ENCODE data around the gene SLC35C1.

The SLC35C1 gene

DNA sequence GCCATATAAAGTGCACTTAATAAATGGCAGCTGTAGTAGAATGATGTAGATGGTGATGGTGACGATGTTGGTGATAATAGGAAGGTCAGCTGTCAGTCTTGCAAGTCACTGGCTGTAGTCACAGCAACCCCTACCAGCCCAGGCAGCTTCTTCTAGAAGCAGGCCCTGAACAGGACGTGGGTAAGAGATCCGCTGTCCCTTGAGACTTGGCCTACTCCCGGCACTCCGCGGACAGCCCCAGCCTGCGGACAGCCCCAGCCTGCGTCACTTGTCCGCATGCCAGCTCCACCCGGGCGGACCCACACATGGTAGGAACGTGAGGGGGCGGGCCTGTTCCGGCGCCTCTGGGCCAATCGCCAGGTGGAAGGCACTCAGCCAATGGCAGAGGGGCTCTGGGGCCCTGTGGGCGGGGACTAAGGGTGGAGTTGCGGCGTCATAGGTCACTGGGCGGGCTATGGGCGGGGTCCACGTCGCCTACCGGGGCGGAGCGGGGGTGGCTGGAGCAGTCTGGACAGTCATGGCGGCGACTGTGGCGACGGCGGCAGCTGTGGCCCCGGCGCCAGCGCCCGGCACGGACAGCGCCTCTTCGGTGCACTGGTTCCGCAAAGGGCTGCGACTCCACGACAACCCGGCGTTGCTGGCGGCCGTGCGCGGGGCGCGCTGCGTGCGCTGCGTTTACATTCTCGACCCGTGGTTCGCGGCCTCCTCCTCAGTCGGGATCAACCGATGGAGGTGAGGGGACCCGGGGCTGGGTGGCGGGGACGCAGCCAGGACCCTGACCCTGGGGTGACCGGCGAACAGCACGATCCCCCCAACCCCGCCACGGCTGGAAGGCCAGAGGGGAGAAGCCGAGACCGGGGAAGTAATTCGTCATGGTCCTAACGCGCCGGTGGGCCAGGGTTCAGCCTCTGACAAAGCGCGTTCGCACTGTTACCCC is 42.3 kb downstream of the SLC35C1 start, which contains the start of gene CRY2:
Gene CRY2 (plus strand): TSS at position 502 of the 937 bp plus-strand sequence. CDS start 16 bp downstream, at position 518.
- DNase-seq = peak; percentile 99 to 100

DNA sequence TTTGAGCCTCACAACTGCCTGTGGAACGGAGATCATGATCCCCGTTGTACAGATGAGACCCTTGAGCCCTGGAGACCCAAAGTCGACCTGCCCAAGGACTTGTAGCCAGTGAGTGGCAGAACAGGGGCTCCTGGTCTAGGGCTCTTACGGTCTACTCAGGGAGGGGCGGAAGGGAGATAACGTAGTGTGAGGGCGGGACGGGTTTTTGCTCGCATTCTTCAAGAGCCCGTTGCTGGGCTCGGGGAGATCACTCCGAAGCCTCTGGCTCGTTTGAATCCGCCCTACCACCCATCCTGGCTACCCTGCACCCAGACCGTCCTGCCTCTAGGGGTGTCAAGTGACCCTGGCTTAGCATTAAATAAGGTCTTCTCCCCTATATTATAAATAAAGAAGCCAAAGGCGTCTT is 43.0 kb downstream of the SLC35C1 start:
- DNase-seq = peak; percentile 27 to 40

GRCh38 chr11:45848654-45849081 is 43.7 kb downstream of the SLC35C1 start:
- no peak for DNase-seq

- DNase-seq = no peak
Measured at GRCh38 chr11:45850446-45850845, 45.5 kb downstream of the SLC35C1 start.

DNA sequence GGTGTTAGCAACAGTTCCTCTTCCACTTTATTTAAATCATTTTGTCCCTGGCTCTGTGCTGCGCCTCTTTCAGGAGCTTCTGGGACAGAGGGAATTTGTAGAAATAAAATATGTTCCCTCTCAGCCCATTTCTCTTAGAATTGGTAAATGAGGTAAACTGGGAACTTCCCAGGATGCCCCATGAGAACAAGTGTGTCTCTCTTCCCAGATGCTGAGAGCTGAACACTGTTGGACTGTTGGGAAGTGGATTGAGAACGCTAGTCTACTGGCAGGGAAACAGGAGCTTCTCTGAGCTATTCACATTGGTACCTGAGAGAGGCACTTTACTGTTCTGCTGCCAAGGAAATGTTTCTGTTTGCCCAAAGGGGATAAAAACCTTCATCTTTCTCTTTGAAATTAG is 46.3 kb downstream of the SLC35C1 start:
- DNase-seq = no peak

- DNase-seq = no peak
Measured at GRCh38 chr11:45852018-45852711, 47.2 kb downstream of the SLC35C1 start.

- peak in 1 of 2 donors; percentile 8 for DNase-seq
Measured at GRCh38 chr11:45852712-45853101, 47.8 kb downstream of the SLC35C1 start.

DNA sequence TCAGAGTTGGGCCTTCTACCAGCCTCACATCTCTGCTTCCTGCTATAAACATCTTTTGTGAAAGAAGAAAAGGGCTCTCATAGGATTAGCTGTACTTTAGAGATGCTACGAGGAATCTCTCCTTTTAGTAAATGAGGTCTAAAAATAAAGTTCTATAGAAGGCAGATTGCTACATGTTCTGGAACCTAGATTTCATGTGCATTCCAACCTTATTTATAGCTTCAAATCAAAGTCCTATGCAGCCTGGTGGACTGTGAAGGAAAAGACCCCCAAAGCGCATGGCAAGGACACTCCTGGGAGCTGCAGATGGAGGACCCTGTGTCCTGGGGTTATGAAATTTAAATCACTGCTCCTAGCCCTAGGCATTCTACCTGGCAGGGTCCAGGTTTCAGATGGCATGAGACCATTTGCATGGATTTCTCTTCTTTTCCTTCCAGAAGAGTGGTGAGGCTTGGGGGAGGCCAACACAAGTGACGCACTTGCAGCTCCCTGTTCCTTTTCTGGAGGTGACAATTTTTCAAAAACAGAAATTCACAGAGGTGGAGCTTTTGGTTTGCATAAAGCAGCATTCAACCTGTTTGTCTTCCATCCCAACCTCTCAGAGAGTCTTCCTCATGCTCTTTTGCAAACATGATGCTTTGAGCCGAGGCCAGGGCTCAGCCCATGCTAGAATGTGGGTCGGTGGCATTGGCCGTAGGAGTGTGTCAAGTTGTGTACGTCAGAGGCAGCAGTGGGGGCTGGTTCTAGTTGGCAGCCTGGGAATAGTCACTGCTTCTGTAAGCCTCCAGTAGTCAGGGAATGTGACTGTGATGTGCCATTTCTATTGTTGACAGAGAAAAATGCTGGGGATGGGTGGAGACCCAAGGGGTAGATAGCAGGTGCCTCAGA is 48.6 kb downstream of the SLC35C1 start:
- no peak for DNase-seq

DNA sequence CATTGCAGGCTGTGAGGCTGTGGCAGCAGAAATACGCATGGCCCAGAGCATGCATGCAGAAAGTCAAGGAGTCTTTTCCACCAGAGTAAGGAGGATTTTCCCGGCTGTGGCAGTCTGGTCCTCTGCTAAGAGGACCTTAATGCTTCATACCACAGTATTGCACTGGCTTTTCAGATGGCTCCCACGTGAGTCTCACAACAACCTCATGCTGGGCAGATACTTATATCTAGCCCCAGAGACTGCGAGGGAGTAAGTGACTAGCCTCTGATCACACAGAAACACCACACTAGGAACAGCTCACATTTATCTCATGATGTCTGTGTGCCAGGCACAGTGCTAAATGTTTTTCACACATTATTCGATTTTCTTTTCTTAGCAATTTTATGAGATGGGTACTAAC is 50.4 kb downstream of the SLC35C1 start:
- no peak for DNase-seq

DNA sequence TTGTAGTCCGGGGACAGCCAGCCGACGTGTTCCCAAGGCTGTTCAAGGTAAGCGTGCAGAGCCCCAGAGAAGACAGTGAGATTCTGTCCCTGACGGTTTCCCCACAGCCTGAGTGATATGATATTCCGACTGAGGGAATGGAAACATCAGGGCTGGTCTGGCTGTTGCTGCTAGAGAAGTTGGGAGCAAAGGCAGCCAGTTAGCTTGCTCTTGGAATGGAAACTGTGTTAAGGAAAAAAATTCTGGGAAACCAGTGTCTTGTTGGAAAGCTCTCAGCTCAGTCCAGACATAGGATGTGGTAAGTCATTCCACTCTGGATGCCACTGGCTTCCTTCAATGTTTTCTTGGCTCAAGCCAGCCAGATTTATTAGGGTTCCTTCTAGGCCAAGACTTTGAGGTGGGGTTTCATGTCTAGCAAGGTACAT is 51.1 kb downstream of the SLC35C1 start:
- DNase-seq = no peak

DNA sequence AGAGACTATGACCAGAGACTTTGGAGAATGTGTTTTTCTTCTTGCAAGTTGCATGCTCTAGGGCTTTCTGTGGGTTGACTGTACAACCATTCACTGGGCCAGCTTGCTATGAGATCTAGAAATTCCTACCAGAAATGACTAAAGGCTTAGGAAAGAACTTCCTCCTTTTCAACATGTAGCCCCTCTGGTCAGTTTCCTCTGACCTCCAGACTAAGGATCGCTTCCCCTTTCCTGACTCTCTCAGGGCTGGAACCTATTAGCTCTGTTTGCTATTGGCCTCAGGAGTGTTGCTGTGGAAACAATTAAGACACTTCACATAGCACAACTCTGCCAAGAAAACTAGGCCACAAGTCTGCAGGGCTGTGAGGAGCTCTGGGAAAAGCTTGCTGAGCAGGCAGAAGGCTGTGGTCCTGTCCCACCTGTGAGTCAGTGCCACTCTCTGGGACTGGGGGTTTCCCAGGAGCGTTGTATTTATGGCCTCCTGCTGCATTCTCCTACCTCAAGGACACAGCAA is 53.1 kb downstream of the SLC35C1 start:
- peak; percentile 70 to 90 for DNase-seq

DNA sequence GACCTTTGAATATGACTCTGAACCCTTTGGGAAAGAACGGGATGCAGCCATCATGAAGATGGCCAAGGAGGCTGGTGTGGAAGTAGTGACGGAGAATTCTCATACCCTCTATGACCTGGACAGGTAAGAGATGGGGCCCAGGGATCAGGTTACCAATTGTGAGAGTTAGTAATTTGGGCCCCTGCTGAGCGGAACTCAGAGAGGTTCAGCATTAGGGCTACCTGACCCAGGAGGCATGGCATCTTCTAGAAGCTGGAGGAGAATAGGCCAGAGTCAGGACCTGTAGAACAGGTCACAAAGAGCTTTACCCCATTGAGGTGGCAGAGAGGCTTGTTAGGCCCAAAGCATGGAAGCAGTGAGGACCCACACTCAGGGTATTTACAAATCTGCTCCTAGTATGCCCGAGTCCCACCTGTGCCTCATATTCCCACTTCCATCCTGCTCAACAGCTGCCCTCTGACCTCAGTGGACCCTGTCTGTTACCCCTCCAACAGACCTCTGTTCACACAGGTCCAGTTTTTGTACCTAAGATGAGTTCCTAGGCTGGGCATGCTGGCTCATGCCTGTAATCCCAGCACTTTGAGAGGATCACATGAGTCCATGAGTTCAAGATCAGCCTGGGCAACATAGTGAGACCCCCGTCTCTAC is 53.9 kb downstream of the SLC35C1 start:
- no peak for DNase-seq

DNA sequence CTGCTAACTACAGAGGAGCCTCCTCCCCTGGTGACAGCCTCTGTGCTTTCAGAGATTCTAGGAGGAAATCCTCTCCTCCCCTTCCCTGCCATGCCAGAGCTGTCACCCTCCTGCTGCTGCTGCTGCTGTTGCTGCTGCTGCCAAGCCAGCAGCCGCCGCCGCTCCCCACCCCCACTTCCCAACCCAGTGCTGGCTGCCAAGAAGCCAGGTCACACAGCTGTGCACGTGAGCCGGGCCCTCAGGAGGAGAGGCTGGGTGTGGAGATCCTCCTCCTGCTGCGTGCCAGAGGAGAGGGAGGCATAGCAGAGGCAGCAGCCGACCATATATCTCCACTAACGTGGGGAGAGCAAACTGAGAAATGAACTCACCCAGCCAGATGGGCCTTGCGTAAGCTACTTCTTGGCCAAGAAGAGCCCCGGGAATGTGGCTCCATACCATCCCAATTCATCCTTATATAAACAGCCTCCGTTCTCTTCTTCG is 54.8 kb downstream of the SLC35C1 start:
- DNase-seq = no peak

DNA sequence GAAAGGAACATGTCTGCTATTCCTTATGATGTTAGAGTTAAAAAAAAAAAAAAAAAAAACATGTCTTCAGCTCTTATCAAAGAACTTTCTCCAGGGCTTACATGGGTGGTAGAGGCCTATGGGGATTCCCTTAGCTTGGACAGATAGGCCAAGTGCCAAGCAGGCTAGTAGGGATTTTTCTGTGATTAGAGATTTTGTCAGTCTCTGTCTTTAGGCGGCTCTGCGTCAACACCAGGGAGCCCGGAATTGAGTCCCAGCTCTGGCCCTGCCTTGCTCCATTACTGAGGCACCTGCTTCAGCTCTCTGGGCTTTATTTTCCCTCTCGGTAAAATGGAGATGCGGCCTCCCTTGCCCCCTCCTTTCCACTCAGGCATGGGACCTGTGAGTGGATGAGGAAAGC is 55.4 kb downstream of the SLC35C1 start:
- DNase-seq = no peak

- no peak for DNase-seq
Measured at GRCh38 chr11:45860764-45861510, 56.0 kb downstream of the SLC35C1 start.
